ENCODE results near the gene CHCHD6.

CHCHD6 gene

DNA sequence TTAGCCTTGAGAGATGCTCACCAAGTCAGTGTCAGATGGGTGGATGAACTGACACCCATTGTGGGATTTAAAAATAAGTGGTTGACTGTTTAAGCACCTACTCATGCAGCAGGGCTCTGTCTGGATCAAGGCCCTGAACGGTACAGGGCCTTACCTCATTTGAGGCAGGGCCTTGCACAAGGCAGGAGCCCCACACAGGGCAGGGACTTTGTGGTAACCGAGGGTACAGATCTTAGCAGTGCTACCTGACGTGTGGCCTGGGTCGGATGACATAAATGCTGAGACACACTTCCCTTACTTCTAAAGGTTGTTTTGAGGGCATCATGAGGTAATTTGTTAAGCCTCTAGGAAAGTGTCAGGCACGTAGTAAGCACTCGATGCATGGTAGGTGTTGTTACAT is 219.4 kb downstream of the CHCHD6 start:
- Histone ChIP-seq H3K36me3 (ENCODE audit: low read length) (no peaks in the 10 kb centered on the region), H2AFZ (ENCODE audit: low read depth, low read length, severe bottlenecking) (no peak overlapping the region), H3K4me2 (ENCODE audit: low read depth, low read length, poor library complexity, severe bottlenecking) (no peak overlapping the region), H3K79me2 (ENCODE audit: insufficient read depth, low read length) (no peaks in the 10 kb centered on the region), H3K9me2 (replicated peaks; ENCODE audit: insufficient read depth, low read length) (no peaks in the 10 kb centered on the region), H3K9me3 (ENCODE audit: insufficient read depth, low read length) (no peaks in the 10 kb centered on the region), H3K27ac (ENCODE audit: low read depth, low read length) (no peak overlapping the region), H3K4me3 (ENCODE audit: insufficient read depth, low read length, poor library complexity, severe bottlenecking) (no peak overlapping the region), H3K9ac (ENCODE audit: low read length) (no peak overlapping the region), H3F3A (ENCODE audit: insufficient read depth) (no peaks in the 10 kb centered on the region), H3K27me3 (ENCODE audit: low read length) (no peaks in the 10 kb centered on the region), H4K20me1 (ENCODE audit: low read depth, low read length) (no peaks in the 10 kb centered on the region)
- TF ChIP-seq, protein P1, sequence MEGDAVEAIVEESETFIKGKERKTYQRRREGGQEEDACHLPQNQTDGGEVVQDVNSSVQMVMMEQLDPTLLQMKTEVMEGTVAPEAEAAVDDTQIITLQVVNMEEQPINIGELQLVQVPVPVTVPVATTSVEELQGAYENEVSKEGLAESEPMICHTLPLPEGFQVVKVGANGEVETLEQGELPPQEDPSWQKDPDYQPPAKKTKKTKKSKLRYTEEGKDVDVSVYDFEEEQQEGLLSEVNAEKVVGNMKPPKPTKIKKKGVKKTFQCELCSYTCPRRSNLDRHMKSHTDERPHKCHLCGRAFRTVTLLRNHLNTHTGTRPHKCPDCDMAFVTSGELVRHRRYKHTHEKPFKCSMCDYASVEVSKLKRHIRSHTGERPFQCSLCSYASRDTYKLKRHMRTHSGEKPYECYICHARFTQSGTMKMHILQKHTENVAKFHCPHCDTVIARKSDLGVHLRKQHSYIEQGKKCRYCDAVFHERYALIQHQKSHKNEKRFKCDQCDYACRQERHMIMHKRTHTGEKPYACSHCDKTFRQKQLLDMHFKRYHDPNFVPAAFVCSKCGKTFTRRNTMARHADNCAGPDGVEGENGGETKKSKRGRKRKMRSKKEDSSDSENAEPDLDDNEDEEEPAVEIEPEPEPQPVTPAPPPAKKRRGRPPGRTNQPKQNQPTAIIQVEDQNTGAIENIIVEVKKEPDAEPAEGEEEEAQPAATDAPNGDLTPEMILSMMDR (IDR thresholded peaks at IDR 0.05; ENCODE audit: insufficient read depth, low read length, poor library complexity, severe bottlenecking), result no peak
- no peak for TF ChIP-seq EZH2phosphoT487 (conservative IDR thresholded peaks at IDR 0.05; ENCODE audit: low read length)

DNA sequence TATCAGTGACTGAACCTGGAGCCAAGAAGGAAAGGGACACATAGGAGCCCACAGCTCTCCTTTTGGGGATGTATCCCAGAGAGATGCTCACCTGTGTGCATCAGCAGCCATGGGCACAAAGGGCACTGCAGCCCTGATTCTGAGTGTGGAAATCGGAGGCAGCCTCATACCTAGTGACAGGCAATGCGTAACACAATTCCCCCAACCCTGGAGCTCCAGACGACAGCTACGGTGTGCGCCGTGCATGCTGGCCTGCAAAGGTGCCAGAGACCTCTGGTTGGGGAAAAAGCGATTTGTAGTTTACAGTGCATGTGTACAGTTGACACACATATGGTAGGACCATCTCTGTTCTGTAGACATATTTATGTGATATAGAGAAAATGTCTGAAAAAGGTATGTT is 219.9 kb downstream of the CHCHD6 start:
- Histone ChIP-seq H3K4me2 (ENCODE audit: low read depth, low read length, poor library complexity, severe bottlenecking) (no peak overlapping the region), H2AFZ (ENCODE audit: low read depth, low read length, severe bottlenecking) (no peak overlapping the region)
- TF ChIP-seq EZH2phosphoT487 (conservative IDR thresholded peaks at IDR 0.05; ENCODE audit: low read length), result no peak
- TF ChIP-seq, protein P1 (IDR thresholded peaks at IDR 0.05; ENCODE audit: insufficient read depth, low read length, poor library complexity, severe bottlenecking), result no peak

DNA sequence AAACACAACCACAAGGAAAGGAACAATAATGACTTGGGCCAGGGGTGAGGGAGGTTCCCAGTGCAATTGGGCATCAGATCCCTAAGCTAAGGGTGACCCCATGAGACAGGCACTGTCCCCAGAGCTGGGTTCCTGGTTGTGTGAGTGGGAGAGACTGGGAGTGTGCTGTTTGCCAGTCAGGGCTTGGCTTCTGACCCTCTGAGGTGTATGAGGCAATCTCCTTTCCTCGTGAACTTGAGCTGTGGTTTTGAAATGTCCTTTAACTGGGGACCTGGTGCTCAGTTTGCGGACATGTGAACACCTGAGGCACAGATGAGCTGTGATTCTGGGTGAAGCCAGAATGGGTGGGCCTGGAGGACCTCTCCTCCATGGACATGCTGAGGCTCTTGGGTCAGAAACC is 220.4 kb downstream of the CHCHD6 start:
- TF ChIP-seq, protein P1 (IDR thresholded peaks at IDR 0.05; ENCODE audit: insufficient read depth, low read length, poor library complexity, severe bottlenecking), result no peak
- no peak for TF ChIP-seq EZH2phosphoT487 (conservative IDR thresholded peaks at IDR 0.05; ENCODE audit: low read length)
- H3K4me2 ChIP-seq (ENCODE audit: low read depth, low read length, poor library complexity, severe bottlenecking), result no peak overlapping the region
- no peaks in the 10 kb centered on the region for H3K79me2 ChIP-seq (ENCODE audit: insufficient read depth, low read length)
- H3K9ac ChIP-seq (ENCODE audit: low read length), result no peak overlapping the region
- no peaks in the 10 kb centered on the region for H3K36me3 ChIP-seq (ENCODE audit: low read length)
- no peaks in the 10 kb centered on the region for H3K27me3 ChIP-seq (ENCODE audit: low read length)
- H3F3A ChIP-seq (ENCODE audit: insufficient read depth), result no peaks in the 10 kb centered on the region
- H3K9me3 ChIP-seq (ENCODE audit: insufficient read depth, low read length), result no peaks in the 10 kb centered on the region
- H2AFZ ChIP-seq (ENCODE audit: low read depth, low read length, severe bottlenecking), result no peak overlapping the region
- no peaks in the 10 kb centered on the region for H4K20me1 ChIP-seq (ENCODE audit: low read depth, low read length)
- no peak overlapping the region for H3K27ac ChIP-seq (ENCODE audit: low read depth, low read length)
- no peak overlapping the region for H3K4me3 ChIP-seq (ENCODE audit: insufficient read depth, low read length, poor library complexity, severe bottlenecking)
- no peaks in the 10 kb centered on the region for H3K9me2 ChIP-seq (replicated peaks; ENCODE audit: insufficient read depth, low read length)

More for the DNA sequence above, 219.9 kb downstream of the CHCHD6 start:
- Histone ChIP-seq H3K27me3 (ENCODE audit: low read length) (no peaks in the 10 kb centered on the region), H3K27ac (ENCODE audit: low read depth, low read length) (no peak overlapping the region), H3K9me2 (replicated peaks; ENCODE audit: insufficient read depth, low read length) (no peaks in the 10 kb centered on the region), H3F3A (ENCODE audit: insufficient read depth) (no peaks in the 10 kb centered on the region), H3K9ac (ENCODE audit: low read length) (no peak overlapping the region), H4K20me1 (ENCODE audit: low read depth, low read length) (no peaks in the 10 kb centered on the region), H3K79me2 (ENCODE audit: insufficient read depth, low read length) (no peaks in the 10 kb centered on the region), H3K36me3 (ENCODE audit: low read length) (no peaks in the 10 kb centered on the region), H3K4me3 (ENCODE audit: insufficient read depth, low read length, poor library complexity, severe bottlenecking) (no peak overlapping the region), H3K9me3 (ENCODE audit: insufficient read depth, low read length) (no peaks in the 10 kb centered on the region)
